Thyroid gland (tissue), 4 donors: ENCODE measurements around the gene ZFAND3.

Source experiments
- CTCF ChIP-seq, 6 experiments: fragments of 200-600 bp in 3 of 6; fragments of 450-650 bp in 3 of 6; sonication (generic) in 3 of 6; IDR thresholded peaks; one replicate each; pipeline ENCODE4 v1.5.1; 2016 to 2019; ENCODE audit warnings: antibody characterized with exemption in 6 of 6, mild to moderate bottlenecking in 2 of 6, inconsistent platforms in 1 of 6, moderate library complexity in 1 of 6
- POLR2A ChIP-seq, 2 donors: fragments of 450-650 bp; IDR thresholded peaks; one replicate each; pipeline ENCODE4 v1.6.1; 2017; ENCODE audit warnings: antibody characterized with exemption in 2 of 2, mild to moderate bottlenecking in 2 of 2, moderate library complexity in 1 of 2

- TF ChIP-seq CTCF (IDR thresholded peaks at IDR 0.05) = no peak
- no peak for TF ChIP-seq POLR2A (IDR thresholded peaks at IDR 0.05)
Observed at GRCh38 chr6:37936150-37936549, 116.6 kb downstream of the ZFAND3 start.
